AG04449 (cell line): ENCODE measurements around the gene FANCL.
"Not testable (repeated sequence)": the region's sequence is repeated elsewhere in the genome, so short reads cannot be mapped to it uniquely, and the experiment has no call there.

Experiments
- CTCF ChIA-PET: fragments of 350-600 bp; formaldehyde crosslinking; extraction: SDS; loops from one replicate; lab custom pipeline; 2021; ENCODE audit warnings: antibody characterized with exemption; lab: Yijun Ruan, JAX
- POLR2A ChIA-PET: fragments of 400-600, 350-600 bp; formaldehyde crosslinking; extraction: SDS; loops from one replicate; lab custom pipeline; 2020; ENCODE audit warnings: antibody characterized with exemption, inconsistent platforms; lab: Yijun Ruan, JAX
- DNase-seq: peaks from one replicate; pipeline ENCODE4 v3.0.0-alpha.2; 2010; ENCODE audit warnings: low read depth, low spot score
- H3K4me3 ChIP-seq: 2 replicates; pipeline ENCODE4 v1.5.1; 2011; ENCODE audit warnings: low read depth, mild to moderate bottlenecking, control low read depth, low read length
- CTCF ChIP-seq: IDR thresholded peaks from one replicate; pipeline ENCODE4 v1.5.1; 2011; ENCODE audit warnings: mild to moderate bottlenecking, moderate library complexity, low read length, control low read depth, inconsistent platforms; ENCODE audit not compliant: insufficient read depth; ENCODE audit errors: missing control alignments

FANCL gene

DNA sequence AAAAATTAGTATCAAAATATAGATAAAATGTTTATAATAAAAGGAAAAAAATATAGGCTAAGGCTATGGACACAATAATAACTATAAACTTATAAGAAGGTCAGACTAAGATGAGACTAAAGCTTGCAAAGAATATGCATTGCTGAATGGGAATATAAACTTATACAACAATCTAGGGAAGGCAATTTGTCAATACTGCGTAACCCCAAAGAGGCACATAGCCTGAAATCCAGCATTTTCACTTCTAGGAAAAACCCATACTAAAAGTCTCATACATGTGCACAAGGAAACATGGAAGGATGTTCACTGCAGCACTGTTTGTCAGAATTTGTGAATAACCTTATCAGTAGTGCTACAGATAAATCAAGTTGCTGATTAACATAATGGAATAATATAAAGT lies 45.5 kb downstream of the FANCL start:
- DNase-seq = no peak
- ChIA-PET CTCF (no interaction called here), POLR2A (no interaction called here)
- H3K4me3 ChIP-seq = no peak overlapping the region
- no peak for TF ChIP-seq CTCF

DNA sequence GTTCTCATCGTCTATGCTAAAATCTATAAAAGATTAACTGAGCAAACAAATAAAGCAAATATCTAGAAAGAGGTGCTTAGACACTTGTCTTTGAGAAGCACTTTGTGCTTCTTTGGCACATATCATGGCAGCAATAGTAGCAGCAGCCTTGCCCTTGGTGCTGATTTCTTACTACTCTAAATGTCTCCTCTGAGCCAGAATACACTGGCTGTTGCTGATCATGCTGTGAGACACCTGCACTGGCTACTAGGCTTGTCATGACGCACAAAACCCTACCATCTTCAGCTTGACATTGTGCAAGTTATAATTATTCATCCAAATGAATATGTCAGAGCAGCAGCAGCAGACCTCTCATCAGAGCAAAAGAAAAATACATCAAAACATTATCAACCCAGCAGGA lies 46.7 kb downstream of the FANCL start:
- CTCF ChIA-PET = no interaction called here

GRCh38 chr2:58187022-58187421 lies 54.1 kb downstream of the FANCL start:
- H3K4me3 ChIP-seq, DNase-seq, POLR2A ChIA-PET: not testable (repeated sequence)
- CTCF ChIA-PET = interaction anchor here (0.6 kb wide), 1 partner anchor 15 kb away, joined by 3 read pairs; no protein-coding TSS in a partner anchor

More for the DNA sequence above, 46.7 kb downstream of the FANCL start:
- POLR2A ChIA-PET = no interaction called here
- no peak for DNase-seq
- no peak overlapping the region for H3K4me3 ChIP-seq
- TF ChIP-seq CTCF = no peak

DNA sequence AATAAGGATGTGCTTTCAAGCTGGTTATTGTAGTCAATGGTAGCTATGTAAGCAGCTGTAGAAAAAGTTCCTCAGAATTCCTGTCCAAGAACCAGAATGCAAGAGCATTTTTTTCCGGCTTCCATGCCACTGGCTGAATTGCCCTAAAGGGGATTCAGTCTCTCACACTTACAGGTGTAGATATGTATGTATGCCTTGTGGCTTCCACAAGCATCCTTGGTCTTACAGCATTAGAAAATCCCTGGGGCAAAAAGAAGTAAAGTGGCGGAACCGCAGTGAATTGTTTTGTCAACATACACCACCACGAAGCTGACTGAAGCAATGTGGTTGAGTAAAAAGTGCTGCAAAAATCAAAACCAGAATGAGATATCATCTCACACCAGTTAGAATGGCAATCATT lies 54.6 kb downstream of the FANCL start:
- DNase-seq = no peak
- H3K4me3 ChIP-seq = no peak overlapping the region
- TF ChIP-seq CTCF = no peak
- ChIA-PET CTCF (interaction anchor here (0.6 kb wide), 1 partner anchor 16 kb away, joined by 3 read pairs; no protein-coding TSS in a partner anchor), POLR2A (no interaction called here)

- ChIA-PET CTCF (interaction anchor here (1.6 kb wide), 1 partner anchor 34 kb away, joined by 3 read pairs; no protein-coding TSS in a partner anchor), POLR2A (no interaction called here)
- TF ChIP-seq CTCF = no peak
- H3K4me3 ChIP-seq = no peak overlapping the region
- no peak for DNase-seq
These were observed 58.6 kb downstream of the FANCL start for GRCh38 chr2:58182527-58182926.

GRCh38 chr2:58180635-58181034 lies 60.5 kb downstream of the FANCL start:
- CTCF ChIA-PET = no interaction called here
- POLR2A ChIA-PET = no interaction called here
- no peak for TF ChIP-seq CTCF
- no peak overlapping the region for H3K4me3 ChIP-seq
- DNase-seq = no peak

GRCh38 chr2:58180175-58180574 lies 61.0 kb downstream of the FANCL start:
- DNase-seq, CTCF ChIA-PET, POLR2A ChIA-PET, H3K4me3 ChIP-seq: not testable (repeated sequence)

GRCh38 chr2:58177187-58177586 lies 63.9 kb downstream of the FANCL start:
- H3K4me3 ChIP-seq, DNase-seq, POLR2A ChIA-PET, CTCF ChIA-PET: not testable (repeated sequence)

DNA sequence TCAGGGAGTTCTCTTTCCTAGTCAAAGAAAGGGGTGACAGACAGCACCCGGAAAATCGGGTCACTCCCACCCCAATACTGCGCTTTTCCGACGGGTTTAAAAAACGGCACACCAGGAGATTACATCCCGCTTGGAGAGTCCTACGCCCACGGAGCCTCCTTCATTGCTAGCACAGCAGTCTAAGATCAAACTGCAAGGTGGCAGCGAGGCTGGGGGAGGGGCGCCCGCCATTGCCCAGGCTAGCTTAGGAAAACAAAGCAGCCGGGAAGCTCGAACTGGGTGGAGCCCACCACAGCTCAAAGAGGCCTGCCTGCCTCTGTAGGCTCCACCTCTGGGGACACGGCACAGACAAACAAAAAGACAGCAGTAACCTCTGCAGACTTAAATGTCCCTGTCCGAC lies 69.3 kb downstream of the FANCL start:
- POLR2A ChIA-PET, CTCF ChIA-PET, DNase-seq, H3K4me3 ChIP-seq: not testable (repeated sequence)

GRCh38 chr2:58170334-58170933 lies 70.7 kb downstream of the FANCL start:
- CTCF ChIA-PET, DNase-seq, H3K4me3 ChIP-seq, POLR2A ChIA-PET: not testable (repeated sequence)

DNA sequence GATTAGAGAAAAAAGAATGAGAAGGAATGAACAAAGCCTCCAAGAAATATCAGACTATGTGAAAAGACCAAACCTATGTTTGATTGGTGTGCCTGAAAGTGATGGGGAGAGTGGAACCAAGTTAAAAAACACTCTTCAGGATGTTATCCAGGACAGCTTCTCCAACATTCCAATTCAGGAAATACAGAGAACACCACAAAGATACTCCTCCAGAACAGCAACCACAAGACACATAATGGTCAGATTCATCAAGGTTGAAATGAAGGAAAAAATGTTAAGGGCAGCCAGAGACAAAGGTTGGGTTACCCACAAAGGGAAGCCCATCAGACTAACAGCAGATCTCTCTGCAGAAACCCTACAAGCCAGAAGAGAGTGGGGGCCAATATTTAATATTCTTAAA lies 71.3 kb downstream of the FANCL start:
- H3K4me3 ChIP-seq, CTCF ChIA-PET, POLR2A ChIA-PET, DNase-seq: not testable (repeated sequence)
